Nucleus accumbens (tissue), 56 donors: ENCODE measurements around the gene UGT2B10.

Experiments
- DNase-seq, 56 donors: peaks; one replicate each; lab custom pipeline; 2025; lab: John Stamatoyannopoulos, UW

UGT2B10 gene

DNA sequence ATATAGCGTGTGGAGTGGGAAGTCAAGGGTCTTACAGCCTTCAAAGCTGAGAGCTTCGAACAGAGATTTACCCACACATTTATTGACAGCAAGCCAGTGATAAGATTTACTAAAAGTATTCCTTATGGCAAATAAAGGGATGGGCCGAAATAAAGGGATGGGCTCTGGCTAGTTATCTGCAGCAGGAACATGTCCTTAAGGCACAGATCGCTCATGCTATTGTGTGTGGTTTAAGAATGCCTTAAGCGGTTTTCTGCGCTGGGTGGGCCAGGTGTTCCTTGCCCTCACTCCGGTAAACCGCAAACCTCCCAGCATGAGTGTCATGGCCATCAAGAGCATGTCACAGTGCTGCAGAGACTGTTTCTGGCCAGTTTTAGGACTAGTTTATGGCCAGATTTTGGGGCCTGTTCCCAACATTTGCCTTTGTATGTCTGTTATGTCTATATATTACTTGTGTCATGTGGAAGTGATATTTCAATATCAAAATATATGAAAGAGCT, 53.5 kb downstream of the UGT2B10 start:
- no peak for DNase-seq

DNA sequence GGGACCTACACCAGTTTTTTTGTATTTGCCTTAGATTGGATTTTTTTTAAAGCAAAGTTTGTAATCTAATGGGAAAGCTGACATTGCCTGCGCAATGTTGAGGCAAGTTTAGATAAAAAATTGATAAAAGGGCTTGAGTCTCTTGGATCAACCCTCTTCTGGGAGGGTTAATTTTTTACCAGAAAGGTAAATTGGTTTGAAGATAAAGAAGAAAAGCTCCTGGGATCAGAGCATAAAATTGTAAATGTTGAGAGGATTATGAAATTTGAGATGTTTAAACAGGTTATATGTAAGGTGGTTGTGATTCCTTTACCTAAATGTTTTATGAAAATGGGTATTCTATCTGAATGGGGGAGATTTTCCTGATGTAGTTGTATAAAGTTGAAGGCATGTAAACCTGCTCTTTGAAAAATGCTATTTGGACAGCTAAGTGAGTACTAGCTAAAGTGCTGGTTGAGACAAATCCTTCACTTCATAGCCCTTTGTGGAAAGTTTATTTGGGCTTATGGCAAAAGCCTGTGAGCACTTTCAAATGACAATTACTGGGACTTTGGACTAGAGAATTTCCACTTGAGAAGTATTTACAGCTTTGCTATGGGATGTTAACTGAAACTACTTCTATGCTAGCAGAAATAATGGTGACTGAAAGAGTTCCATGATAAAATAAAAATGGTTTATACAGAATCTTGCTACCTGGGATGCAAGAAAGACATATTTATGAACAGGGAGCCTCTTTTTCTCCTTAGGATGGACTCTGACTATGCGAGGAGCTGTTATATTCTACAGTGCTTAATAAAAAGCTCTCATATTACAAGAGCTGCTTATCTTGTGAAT, 56.2 kb downstream of the UGT2B10 start:
- DNase-seq: no peak

DNA sequence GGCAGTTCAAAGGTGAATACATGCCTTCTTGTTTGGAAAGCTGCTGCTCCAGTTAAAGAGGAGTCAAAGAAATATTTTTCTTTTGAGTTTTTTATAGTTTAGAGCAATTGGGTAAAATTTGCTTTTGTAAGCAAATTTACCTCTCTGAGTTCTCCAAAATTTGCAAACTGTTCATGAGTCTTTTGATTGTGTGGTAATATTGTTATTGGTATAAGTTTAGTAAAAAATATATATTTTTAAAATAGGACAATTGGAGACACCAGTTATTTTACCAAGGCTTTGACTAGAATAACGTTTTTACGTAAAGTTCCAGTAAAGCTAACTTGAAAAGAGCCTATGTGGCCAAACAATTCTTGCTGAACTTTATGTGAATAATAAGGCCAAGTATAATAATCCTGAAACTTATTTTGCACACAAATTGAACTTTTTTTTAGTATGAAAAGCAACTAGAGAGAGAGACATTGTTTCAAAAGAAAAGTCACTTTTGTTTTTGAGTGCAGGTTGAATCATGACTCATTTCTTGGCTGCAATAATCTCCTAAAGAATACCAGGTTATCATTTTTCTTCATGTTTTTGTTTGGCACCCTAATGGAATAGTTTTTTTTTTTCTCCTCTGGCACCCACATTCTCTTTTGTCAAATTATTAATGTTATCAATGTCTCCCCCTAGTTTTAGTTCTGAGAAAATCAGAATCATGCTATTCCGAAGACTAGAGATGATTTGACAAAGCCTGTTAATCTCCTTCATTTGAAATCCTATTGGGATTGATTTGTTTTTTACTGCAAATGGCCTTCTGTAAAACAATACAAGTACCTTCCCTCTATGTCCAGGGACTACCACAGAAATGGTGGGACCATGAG, 57.1 kb downstream of the UGT2B10 start:
- DNase-seq: no peak

DNA sequence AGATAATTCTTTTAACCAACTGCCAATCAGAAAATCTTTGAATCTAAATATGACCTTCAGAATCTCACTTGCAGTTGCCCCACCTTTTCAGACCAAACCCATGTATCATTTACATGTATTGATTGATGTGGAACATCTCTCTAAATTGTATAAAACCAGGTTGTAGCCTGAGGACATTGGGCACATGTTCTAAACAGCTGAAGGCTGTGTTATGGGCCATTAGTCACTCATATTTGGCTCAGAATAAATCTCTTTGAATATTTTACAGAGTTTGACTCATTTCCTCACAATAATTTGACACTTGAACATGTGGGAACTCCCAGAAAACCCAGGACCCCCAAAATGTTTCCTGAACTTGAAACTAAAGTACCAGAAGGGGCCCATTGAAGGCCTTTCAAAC, 58.7 kb downstream of the UGT2B10 start:
- no peak for DNase-seq

DNA sequence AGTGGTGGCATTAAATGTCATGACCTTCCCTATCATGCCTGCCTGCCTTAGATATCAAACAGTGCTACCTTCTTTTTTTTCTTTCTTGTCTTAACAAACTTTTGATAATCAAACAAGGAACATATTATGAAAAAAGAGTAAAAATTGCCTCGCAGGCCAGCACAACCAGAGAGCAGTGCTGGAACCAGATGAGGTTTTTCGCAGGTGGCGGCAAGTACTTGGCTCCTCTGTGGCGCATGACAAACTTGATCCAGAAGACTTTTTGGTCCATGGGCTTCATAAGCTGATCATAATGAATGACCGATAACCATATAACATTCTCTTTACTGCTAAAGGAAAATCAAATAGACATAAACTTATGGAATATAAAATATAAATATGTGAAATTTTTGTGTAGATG, 61.8 kb downstream of the UGT2B10 start:
- DNase-seq: no peak

DNA sequence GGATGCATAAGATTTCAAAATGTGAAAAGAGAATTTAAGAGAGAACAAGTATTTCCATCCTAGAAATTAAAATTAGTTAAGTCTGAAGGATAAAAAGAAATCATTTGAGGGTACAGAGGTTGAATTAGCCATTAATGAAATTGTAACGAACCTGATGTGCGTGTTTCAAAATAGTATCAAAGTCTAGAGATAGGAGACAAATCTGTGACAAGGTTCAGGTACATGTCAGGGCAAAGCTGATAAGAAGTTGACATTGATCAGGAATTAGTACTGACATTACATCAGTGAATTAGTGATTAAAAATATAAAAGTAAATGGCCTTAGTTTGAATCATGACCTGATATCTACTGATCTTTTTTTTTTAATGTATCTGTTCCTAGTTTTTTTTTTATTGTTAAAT, 62.3 kb downstream of the UGT2B10 start:
- no peak for DNase-seq
